H1 (cell line): ENCODE results near the gene GREB1L. TPM values are rescaled to one million over a fixed set of nuclear protein-coding genes. Genes with fewer than 3 reads are reported as not detected.
A peak's percentile ranks its signal among the peaks of the same experiment; 100 is the strongest.

Experiments
- CTCF ChIA-PET: fragments of 300-600 bp; sonication (Branson Sonifier 250); formaldehyde crosslinking; loops from one replicate; lab custom pipeline; 2021; ENCODE audit not compliant: partially characterized antibody; lab: Charles Lee
- POLR2A ChIA-PET: fragments of 300-600 bp; sonication (Branson Sonifier 250); formaldehyde crosslinking; loops from one replicate; lab custom pipeline; 2021; ENCODE audit warnings: inconsistent platforms; ENCODE audit not compliant: partially characterized antibody; lab: Charles Lee
- DNase-seq, 2 experiments: peaks; one replicate each; pipeline versions ENCODE4 v3.0.0 to v3.0.0-alpha.2; 2010 to 2022; ENCODE audit warnings: low spot score in 2 of 2, low read depth in 1 of 2, mixed read lengths in 1 of 2
- FAIRE-seq: peaks from 2 replicates; lab custom pipeline; 2011; peaks lifted over from hg19 to GRCh38; lab: Jason Lieb, UNC
- H2AFZ ChIP-seq: 2 replicates; pipeline ENCODE4 v1.8.1; 2012; ENCODE audit warnings: low read length, inconsistent platforms
- H2AK5ac ChIP-seq: 2 replicates; pipeline ENCODE4 v1.6.1; 2013; ENCODE audit warnings: low read depth, low read length
- H2BK120ac ChIP-seq: replicated peaks from 2 replicates; pipeline ENCODE3; 2013; ENCODE audit warnings: low read depth, low read length, inconsistent platforms
- H2BK12ac ChIP-seq: 2 replicates; pipeline ENCODE4 v1.6.1; 2013; ENCODE audit warnings: low read depth, low read length
- H2BK15ac ChIP-seq: 2 replicates; pipeline ENCODE4 v1.6.1; 2013; ENCODE audit warnings: low read length
- H2BK20ac ChIP-seq: 2 replicates; pipeline ENCODE4 v1.6.1; 2013; ENCODE audit warnings: low read length
- H2BK5ac ChIP-seq: 2 replicates; pipeline ENCODE4 v1.6.1; 2013; ENCODE audit warnings: low read depth, low read length
- H3K14ac ChIP-seq: 2 replicates; pipeline ENCODE4 v1.6.1; 2013; ENCODE audit warnings: inconsistent platforms; ENCODE audit not compliant: insufficient read length
- H3K18ac ChIP-seq: 2 replicates; pipeline ENCODE4 v1.6.1; 2013; ENCODE audit warnings: low read length; ENCODE audit errors: extremely low read depth
- H3K23ac ChIP-seq: 2 replicates; pipeline ENCODE4 v1.6.1; 2013; ENCODE audit warnings: inconsistent platforms; ENCODE audit not compliant: insufficient read length
- H3K23me2 ChIP-seq: 2 replicates; pipeline ENCODE4 v1.6.1; 2013; ENCODE audit warnings: low read depth, low read length
- H3K27ac ChIP-seq: 2 replicates; pipeline ENCODE4 v1.6.1; 2011; ENCODE audit warnings: low read depth, low read length, inconsistent platforms
- H3K27me3 ChIP-seq, 4 experiments: replicated peaks in 1 of 4; 1 replicate in 1 of 4; 2 replicates in 3 of 4; pipeline versions ENCODE4 v1.6.1 to v1.8.1; 2011 to 2013; ENCODE audit warnings: low read length in 3 of 4, mild to moderate bottlenecking in 3 of 4, inconsistent platforms in 2 of 4, mixed read lengths in 2 of 4, moderate library complexity in 1 of 4; ENCODE audit not compliant: control insufficient read depth in 3 of 4, insufficient read depth in 3 of 4; ENCODE audit errors: extremely low read depth in 1 of 4
- H3K36me3 ChIP-seq, 4 experiments: 2 replicates each; pipeline versions ENCODE4 v1.6.1 to v1.8.1; 2011 to 2013; ENCODE audit warnings: mild to moderate bottlenecking in 4 of 4, low read length in 3 of 4, moderate library complexity in 2 of 4, control low read depth in 1 of 4, inconsistent platforms in 1 of 4; ENCODE audit not compliant: insufficient read depth in 4 of 4, control insufficient read depth in 2 of 4
- H3K4ac ChIP-seq: replicated peaks from 2 replicates; pipeline ENCODE3; 2013; ENCODE audit warnings: low read length, low read depth, mixed read lengths, inconsistent platforms; ENCODE audit not compliant: insufficient read length
- H3K4me1 ChIP-seq, 4 experiments: replicated peaks in 1 of 4; 1 replicate in 1 of 4; 2 replicates in 3 of 4; pipeline versions ENCODE4 v1.6.1 to v1.8.1; 2011 to 2013; ENCODE audit warnings: low read length in 3 of 4, inconsistent platforms in 2 of 4, mixed read lengths in 1 of 4; ENCODE audit not compliant: insufficient read depth in 4 of 4, control insufficient read depth in 3 of 4
- H3K4me2 ChIP-seq, 2 experiments: 2 replicates each; pipeline versions ENCODE4 v1.6.1 to v1.8.1; 2011 to 2013; ENCODE audit warnings: low read depth in 2 of 2, low read length in 2 of 2, control low read depth in 1 of 2, inconsistent platforms in 1 of 2, mild to moderate bottlenecking in 1 of 2; ENCODE audit not compliant: insufficient read depth in 1 of 2
- H3K4me3 ChIP-seq, 4 experiments: fragments of 200-600, 300-600 bp in 1 of 4; sonication (generic), shearing (Covaris generic), sonication (Bioruptor Twin) in 1 of 4; 2 replicates each; pipeline versions ENCODE4 v1.5.1 to v1.8.1; 2011 to 2016; ENCODE audit warnings: low read length in 4 of 4, low read depth in 3 of 4, control low read depth in 2 of 4, inconsistent platforms in 2 of 4, mild to moderate bottlenecking in 2 of 4, mixed read lengths in 1 of 4, moderate library complexity in 1 of 4; ENCODE audit not compliant: insufficient read depth in 2 of 4; ENCODE audit errors: extremely low read depth in 1 of 4
- H3K56ac ChIP-seq: replicated peaks from 2 replicates; pipeline ENCODE3; 2013; ENCODE audit warnings: low read depth, mild to moderate bottlenecking, mixed read lengths, low read length, inconsistent platforms; ENCODE audit not compliant: insufficient read length
- H3K79me1 ChIP-seq: 2 replicates; pipeline ENCODE4 v1.6.1; 2013; ENCODE audit warnings: low read depth, low read length, control low read depth
- H3K79me2 ChIP-seq, 2 experiments: 2 replicates each; pipeline versions ENCODE4 v1.6.1 to v1.8.1; 2012 to 2013; ENCODE audit warnings: low read length in 2 of 2, mild to moderate bottlenecking in 2 of 2, inconsistent platforms in 1 of 2; ENCODE audit not compliant: insufficient read depth in 2 of 2, control insufficient read depth in 1 of 2
- H3K9ac ChIP-seq, 4 experiments: replicated peaks in 1 of 4; 1 replicate in 1 of 4; 2 replicates in 3 of 4; pipeline versions ENCODE4 v1.6.1 to v1.8.1; 2011 to 2013; ENCODE audit warnings: low read depth in 3 of 4, low read length in 3 of 4, control low read depth in 2 of 4, mild to moderate bottlenecking in 2 of 4, moderate library complexity in 2 of 4, inconsistent platforms in 1 of 4; ENCODE audit errors: extremely low read depth in 1 of 4
- H3K9me3 ChIP-seq, 2 experiments: 2 replicates each; pipeline versions ENCODE4 v1.6.1 to v1.8.1; 2012 to 2013; ENCODE audit warnings: mild to moderate bottlenecking in 2 of 2, moderate library complexity in 2 of 2, control low read depth in 1 of 2, inconsistent platforms in 1 of 2, low read depth in 1 of 2, low read length in 1 of 2, mixed read lengths in 1 of 2; ENCODE audit not compliant: insufficient read depth in 2 of 2
- H4K20me1 ChIP-seq, 2 experiments: replicated peaks in 1 of 2; 2 replicates each; pipeline versions ENCODE3 to v1.8.1; 2011 to 2013; ENCODE audit warnings: inconsistent platforms in 2 of 2, low read length in 2 of 2, mild to moderate bottlenecking in 1 of 2; ENCODE audit not compliant: insufficient read depth in 2 of 2, control insufficient read depth in 1 of 2
- H4K5ac ChIP-seq: 2 replicates; pipeline ENCODE4 v1.6.1; 2013; ENCODE audit warnings: low read length, low read depth, mixed read lengths, inconsistent platforms; ENCODE audit not compliant: insufficient read length
- H4K8ac ChIP-seq: 2 replicates; pipeline ENCODE4 v1.8.0; 2013; ENCODE audit warnings: mild to moderate bottlenecking, moderate library complexity, low read length, inconsistent platforms; ENCODE audit not compliant: insufficient read depth; ENCODE audit errors: extremely low read depth
- H4K91ac ChIP-seq: replicated peaks from 2 replicates; pipeline ENCODE3; 2013; ENCODE audit warnings: low read length, mixed read lengths, inconsistent platforms; ENCODE audit not compliant: insufficient read length
- ASH2L ChIP-seq: fragments of 200-600, 300-600 bp; sonication (generic); IDR thresholded peaks from one replicate; pipeline ENCODE4 v1.7.1; 2017; ENCODE audit warnings: low read length
- BACH1 ChIP-seq: IDR thresholded peaks from 2 replicates; pipeline ENCODE4 v1.6.1; 2012; ENCODE audit warnings: low read length, improper control_type of control experiment
- BRCA1 ChIP-seq: IDR thresholded peaks from 2 replicates; pipeline ENCODE4 v1.6.1; 2012; ENCODE audit warnings: low read depth, low read length, improper control_type of control experiment
- CEBPB ChIP-seq: IDR thresholded peaks from 2 replicates; pipeline ENCODE4 v1.6.1; 2012; ENCODE audit warnings: low read depth, low read length
- CHD1 ChIP-seq: IDR thresholded peaks from 2 replicates; pipeline ENCODE4 v1.6.1; 2012; ENCODE audit warnings: low read depth, low read length, improper control_type of control experiment
- GABPA ChIP-seq: IDR thresholded peaks from 2 replicates; pipeline ENCODE4 v1.6.1; 2011; ENCODE audit warnings: mild to moderate bottlenecking, low read length, moderate library complexity, borderline replicate concordance; ENCODE audit not compliant: insufficient read depth
- NANOG ChIP-seq: IDR thresholded peaks from 2 replicates; pipeline ENCODE4 v1.6.1; 2011; ENCODE audit warnings: low read length, low read depth, mild to moderate bottlenecking, inconsistent platforms; ENCODE audit not compliant: insufficient read depth, poor library complexity, severe bottlenecking
- NRF1 ChIP-seq: IDR thresholded peaks from 2 replicates; pipeline ENCODE4 v1.6.1; 2011; ENCODE audit warnings: mild to moderate bottlenecking, low read depth, low read length, improper control_type of control experiment
- POLR2A ChIP-seq, 2 experiments: IDR thresholded peaks; 1 replicate in 1 of 2; 2 replicates in 1 of 2; pipeline ENCODE4 v1.6.1; 2011; ENCODE audit warnings: low read depth in 2 of 2, low read length in 2 of 2, mild to moderate bottlenecking in 2 of 2; ENCODE audit errors: control extremely low read depth in 1 of 2
- RBBP5 ChIP-seq: IDR thresholded peaks from 2 replicates; pipeline ENCODE4 v1.7.1; 2012; ENCODE audit warnings: low read depth, mild to moderate bottlenecking, inconsistent platforms, low read length, moderate library complexity, borderline replicate concordance
- RNF2 ChIP-seq: fragments of 200-900, 300-1000 bp; sonication (generic); IDR thresholded peaks from 2 replicates; pipeline ENCODE4 v1.7.1; 2016; ENCODE audit warnings: borderline replicate concordance, low read depth, mild to moderate bottlenecking, antibody characterized with exemption, low read length; ENCODE audit not compliant: poor library complexity, severe bottlenecking; ENCODE audit errors: missing control alignments
- SP2 ChIP-seq: IDR thresholded peaks from 2 replicates; pipeline ENCODE4 v1.6.1; 2012; ENCODE audit warnings: mild to moderate bottlenecking, low read length, inconsistent platforms
- SP4 ChIP-seq: IDR thresholded peaks from 2 replicates; pipeline ENCODE4 v1.6.1; 2012; ENCODE audit warnings: low read length, inconsistent platforms
- TCF12 ChIP-seq: IDR thresholded peaks from 2 replicates; pipeline ENCODE4 v1.6.1; 2011; ENCODE audit warnings: low read depth, mild to moderate bottlenecking, low read length
- TEAD4 ChIP-seq: IDR thresholded peaks from 2 replicates; pipeline ENCODE4 v1.6.1; 2012; ENCODE audit warnings: low read depth, low read length, inconsistent platforms, mixed read lengths
- ZNF274 ChIP-seq: IDR thresholded peaks from 2 replicates; pipeline ENCODE4 v1.7.0; 2012; ENCODE audit warnings: low read length, borderline replicate concordance; ENCODE audit errors: extremely low read depth
- polyA plus RNA-seq, 7 experiments: library from polyadenylated mRNA; depleted of rRNA in 3 of 7; stranded (reverse) in 5 of 7; unstranded in 2 of 7; fragments of >200 nt in 5 of 7; fragments of 200-250 nt in 2 of 7; gene quantifications; 1 replicate in 5 of 7; 2 replicates in 1 of 7; 4 replicates in 1 of 7; pipeline versions ENCODE4 v1.2.1 to v1.2.3, GENCODE V29; 2011 to 2013; ENCODE audit warnings: missing spikeins in 2 of 7, mixed read lengths in 2 of 7
- total RNA-seq: library from RNA; stranded (reverse); fragmentation: NEBNext Ultra II Directional; extraction: Animal tissue kit (Norgen Biotek cat#: 25700); gene quantifications from 2 replicates; pipeline ENCODE4 v1.2.1, GENCODE V29; 2021

The GREB1L gene
- total and polyA plus RNA-seq, 2 of the 8 experiments (the other 6 are each of a cell fraction or from before 2014, with no cell fraction given): 0.34 to 1.6 TPM

- no peak for DNase-seq
- no peak overlapping the region for H2BK12ac ChIP-seq
- no peak overlapping the region for H3K18ac ChIP-seq
- H2BK20ac ChIP-seq: no peak overlapping the region
- H4K5ac ChIP-seq: no peak overlapping the region
- FAIRE-seq: peak; percentile 73
- H3K23ac ChIP-seq: no peak overlapping the region
- no peaks in the 10 kb centered on the region for H3K27me3 ChIP-seq
- POLR2A ChIA-PET: no interaction called here
- no peak overlapping the region for H4K8ac ChIP-seq
- no peaks in the 10 kb centered on the region for H3K79me2 ChIP-seq
- no peak overlapping the region for H2AK5ac ChIP-seq
- H3K14ac ChIP-seq: no peak overlapping the region
- no peak overlapping the region for H2BK15ac ChIP-seq
- H3K36me3 ChIP-seq: no peaks in the 10 kb centered on the region
- no peak overlapping the region for H2BK5ac ChIP-seq
- H2AFZ ChIP-seq: no peak overlapping the region
- no peak overlapping the region for H3K56ac ChIP-seq
- H3K4me1 ChIP-seq: peaks cover 0 to 8% (median 7%) of the 10 kb centered on the region in 4 experiments; a peak in 4 of 7 replicates
- H3K9me3 ChIP-seq: no peaks in the 10 kb centered on the region
- no peak overlapping the region for H3K4ac ChIP-seq
- no peak overlapping the region for H3K4me3 ChIP-seq
- no peaks in the 10 kb centered on the region for H3K79me1 ChIP-seq
- no peak overlapping the region for H3K4me2 ChIP-seq
- H3K27ac ChIP-seq: no peak overlapping the region
- H3K9ac ChIP-seq: no peak overlapping the region
- no peaks in the 10 kb centered on the region for H4K20me1 ChIP-seq
- CTCF ChIA-PET: interaction anchor here (1.2 kb wide), 2 partner anchors 9 kb away, joined by 3 to 4 read pairs; no protein-coding TSS in a partner anchor
- no peak overlapping the region for H2BK120ac ChIP-seq
- no peak overlapping the region for H4K91ac ChIP-seq
- no peaks in the 10 kb centered on the region for H3K23me2 ChIP-seq
- TF ChIP-seq GABPA (no peak), POLR2A (IDR thresholded peaks at IDR 0.05; ENCODE audit: control extremely low read depth in 1 of 2, low read depth in 2 of 2, low read length in 2 of 2) (no peak), NRF1 (no peak), BRCA1 (no peak), BACH1 (no peak), ZNF274 (no peak), NANOG (no peak), SP4 (no peak), TEAD4 (no peak), TCF12 (no peak), CHD1 (no peak), SP2 (no peak), CEBPB (no peak), ASH2L (no peak), RNF2 (no peak), RBBP5 (no peak)
These were observed 119.4 kb downstream of the GREB1L start for GRCh38 chr18:21361307-21361880.
